CD4-positive, alpha-beta T cell treated with Interleukin-10 for 1 hour (primary cell): Measurements from ENCODE around the gene ABHD14A.

Experiments
- DNase-seq: peaks from one replicate; pipeline ENCODE4 v3.0.0-alpha.2; 2020

The ABHD14A gene

DNA sequence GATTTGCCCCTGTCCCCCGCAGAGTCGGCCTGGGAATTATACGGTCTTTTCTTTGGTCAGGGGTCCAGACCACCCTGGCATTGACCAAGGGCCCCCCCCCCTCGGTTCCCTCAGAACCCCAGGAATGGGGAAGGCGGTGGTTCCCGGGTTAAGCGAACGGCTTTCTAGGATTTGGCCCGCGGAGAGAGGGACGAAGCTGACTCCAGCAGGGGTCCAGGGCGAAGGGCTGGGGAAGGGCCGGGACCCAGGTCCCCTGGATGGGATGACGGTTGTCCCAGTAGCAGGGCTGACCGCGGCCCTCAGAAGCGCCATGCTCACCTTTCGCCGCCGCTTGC, 33.4 kb upstream of the ABHD14A start:
- no peak for DNase-seq

DNA sequence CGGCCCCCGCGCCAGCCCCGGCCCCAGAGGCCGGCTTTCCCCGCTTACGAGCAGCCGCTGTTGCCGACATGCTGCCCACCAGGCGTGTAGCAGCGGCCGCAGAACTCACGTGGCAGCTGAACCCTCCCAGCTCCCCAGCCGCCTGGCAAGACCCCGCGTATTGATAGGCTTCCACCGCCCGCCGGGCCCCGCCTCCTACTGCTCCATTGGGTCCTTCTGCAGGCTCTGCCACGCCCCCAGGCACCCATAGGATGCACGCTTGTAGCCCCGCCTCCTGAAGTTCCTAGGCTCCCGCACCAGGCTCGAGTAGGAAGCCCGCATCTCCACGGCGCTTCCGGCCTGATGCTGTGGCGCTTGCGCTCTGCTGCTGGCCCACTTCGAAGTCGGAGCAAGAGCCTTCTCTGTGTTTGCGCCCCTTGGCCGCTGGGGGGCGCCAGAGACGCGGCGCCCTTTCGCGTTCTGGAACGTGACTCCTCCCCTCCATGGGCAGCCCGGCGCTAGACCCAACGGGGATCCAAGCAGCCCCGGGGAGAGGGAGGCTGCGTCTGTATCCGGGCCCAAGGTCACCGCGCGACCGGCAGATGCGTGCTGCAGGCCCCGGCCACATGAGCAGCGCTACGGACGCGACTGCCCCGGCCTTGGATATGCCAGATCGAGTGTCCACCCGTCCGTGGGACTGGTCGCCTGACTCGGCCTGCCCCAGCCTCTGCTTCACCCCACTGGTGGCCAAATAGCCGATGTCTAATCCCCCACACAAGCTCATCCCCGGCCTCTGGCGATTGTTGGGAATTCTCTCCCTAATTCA, 32.9 kb upstream of the ABHD14A start, which contains the start of the genes PARP3 and RRP9:
Gene PARP3, plus strand, starts transcription at position 566 of the 805 bp plus-strand sequence. CDS start 993 bp downstream, outside the sequence.
Gene RRP9, minus strand, starts transcription at position 107 of the 805 bp plus-strand sequence. Its CDS starts 37 bp downstream, at position 70.
- DNase-seq: peak; percentile 100

DNA sequence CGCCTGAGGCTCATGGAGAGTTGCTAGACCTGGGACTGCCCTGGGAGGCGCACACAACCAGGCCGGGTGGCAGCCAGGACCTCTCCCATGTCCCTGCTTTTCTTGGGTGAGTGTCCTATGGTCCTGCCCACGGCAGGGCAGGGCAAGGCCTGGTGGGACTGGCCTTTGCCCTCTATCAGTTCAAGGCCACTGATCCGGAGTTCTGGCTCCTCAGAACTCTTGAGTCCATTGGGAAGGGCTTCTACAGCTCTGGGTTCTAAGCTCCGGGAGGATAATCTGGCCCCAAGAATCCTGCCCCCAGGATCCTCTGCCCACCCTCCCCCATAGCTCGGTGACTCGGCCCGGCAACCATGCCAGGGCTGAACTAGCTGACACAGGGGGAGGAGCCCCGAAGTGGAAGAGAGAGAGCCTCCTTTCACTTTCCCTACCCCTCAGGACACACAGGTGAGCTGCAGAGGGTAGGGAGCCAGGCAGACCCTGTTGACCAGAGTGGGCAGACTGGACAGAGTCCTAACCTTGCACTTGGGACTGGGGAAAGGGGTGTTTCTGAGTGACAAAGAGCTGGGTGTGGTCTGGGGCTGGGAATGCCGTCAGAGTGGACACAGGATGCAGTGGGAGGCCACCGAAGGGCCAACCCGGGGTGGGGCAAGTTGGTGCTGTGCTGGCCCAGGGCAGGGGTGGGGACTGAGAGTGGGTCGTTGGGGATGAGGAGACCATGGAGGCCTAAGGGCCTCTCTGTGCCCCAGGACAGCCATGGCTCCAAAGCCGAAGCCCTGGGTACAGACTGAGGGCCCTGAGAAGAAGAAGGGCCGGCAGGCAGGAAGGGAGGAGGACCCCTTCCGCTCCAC, 32.0 kb upstream of the ABHD14A start:
- peak; percentile 60 for DNase-seq

DNA sequence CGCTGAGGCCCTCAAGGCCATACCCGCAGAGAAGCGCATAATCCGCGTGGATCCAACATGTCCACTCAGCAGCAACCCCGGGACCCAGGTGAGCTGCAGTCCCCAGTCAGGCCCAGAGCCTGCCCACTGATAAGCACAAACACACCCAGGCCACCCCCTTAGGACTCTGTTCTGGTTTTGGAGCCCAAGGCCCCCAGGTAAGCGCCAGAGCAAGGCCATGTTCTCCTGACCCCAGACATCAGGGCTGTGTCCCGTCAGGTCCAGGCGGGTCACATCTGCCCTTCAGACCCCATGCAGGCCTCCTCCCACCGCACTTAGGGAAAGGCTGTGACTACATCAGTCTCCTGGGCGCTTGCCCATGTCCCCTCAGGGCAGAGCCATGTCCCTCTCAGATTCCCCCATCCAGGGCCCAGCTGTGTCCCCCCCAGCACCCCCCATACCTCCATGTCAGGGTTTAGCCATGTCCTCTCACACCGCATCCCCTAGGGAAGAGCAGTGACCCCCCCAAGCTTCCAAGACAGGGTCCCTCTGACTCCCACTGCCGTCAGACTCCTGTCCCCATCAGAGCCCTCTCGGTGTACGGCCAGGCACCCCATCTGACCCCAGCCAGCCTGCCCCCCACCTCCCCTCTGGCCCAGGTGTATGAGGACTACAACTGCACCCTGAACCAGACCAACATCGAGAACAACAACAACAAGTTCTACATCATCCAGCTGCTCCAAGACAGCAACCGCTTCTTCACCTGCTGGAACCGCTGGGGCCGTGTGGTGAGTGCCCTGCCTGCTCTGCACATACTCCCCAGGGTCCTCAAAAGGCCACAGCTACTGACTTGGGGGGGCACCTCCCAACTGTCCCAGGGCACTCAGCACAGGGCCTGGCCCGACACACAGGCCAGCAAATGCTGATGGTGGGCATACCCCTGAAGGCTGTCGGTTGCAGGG, 31.1 kb upstream of the ABHD14A start:
- DNase-seq: no peak

DNA sequence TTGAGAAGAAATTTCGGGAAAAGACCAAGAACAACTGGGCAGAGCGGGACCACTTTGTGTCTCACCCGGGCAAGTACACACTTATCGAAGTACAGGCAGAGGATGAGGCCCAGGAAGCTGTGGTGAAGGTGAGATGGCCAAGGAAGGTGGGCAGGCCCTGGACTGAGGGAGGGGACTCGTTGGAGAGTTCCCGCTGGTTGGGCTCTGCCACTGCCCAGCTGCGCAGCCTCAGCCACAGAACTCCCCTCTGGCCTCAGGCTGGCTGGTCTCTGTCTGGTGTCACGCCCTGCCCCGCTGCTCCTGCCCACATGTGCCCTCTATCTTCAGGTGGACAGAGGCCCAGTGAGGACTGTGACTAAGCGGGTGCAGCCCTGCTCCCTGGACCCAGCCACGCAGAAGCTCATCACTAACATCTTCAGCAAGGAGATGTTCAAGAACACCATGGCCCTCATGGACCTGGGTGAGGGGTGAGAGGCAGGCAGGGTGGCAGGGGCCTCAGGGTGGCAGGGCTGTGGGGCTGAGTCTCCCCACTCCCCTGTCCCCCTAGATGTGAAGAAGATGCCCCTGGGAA, 30.3 kb upstream of the ABHD14A start:
- DNase-seq: no peak

DNA sequence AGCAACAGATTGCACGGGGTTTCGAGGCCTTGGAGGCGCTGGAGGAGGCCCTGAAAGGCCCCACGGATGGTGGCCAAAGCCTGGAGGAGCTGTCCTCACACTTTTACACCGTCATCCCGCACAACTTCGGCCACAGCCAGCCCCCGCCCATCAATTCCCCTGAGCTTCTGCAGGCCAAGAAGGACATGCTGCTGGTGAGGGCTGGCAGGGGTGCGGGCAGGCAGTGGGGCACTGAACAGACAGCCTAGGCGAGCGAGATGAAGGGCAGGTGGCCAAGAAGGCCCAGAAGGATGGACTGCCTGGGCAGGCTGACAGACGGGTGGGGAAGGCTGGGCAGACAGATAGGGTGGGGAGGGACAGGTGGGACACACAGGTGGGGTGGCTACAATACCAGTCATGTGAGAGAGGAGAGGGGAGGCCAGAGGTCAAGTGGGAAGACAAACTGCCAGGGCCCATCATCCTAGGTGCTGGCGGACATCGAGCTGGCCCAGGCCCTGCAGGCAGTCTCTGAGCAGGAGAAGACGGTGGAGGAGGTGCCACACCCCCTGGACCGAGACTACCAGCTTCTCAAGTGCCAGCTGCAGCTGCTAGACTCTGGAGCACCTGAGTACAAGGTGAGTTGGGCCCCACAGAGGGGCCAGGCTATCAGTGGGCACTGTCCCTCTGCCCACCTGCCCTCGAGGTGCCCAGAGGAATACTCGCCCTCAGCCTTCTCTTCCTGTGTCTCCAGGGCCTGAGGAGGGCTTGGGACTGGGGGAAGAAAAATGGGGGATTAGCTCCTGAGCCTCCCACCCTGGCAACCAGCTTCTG, 29.6 kb upstream of the ABHD14A start:
- no peak for DNase-seq

DNA sequence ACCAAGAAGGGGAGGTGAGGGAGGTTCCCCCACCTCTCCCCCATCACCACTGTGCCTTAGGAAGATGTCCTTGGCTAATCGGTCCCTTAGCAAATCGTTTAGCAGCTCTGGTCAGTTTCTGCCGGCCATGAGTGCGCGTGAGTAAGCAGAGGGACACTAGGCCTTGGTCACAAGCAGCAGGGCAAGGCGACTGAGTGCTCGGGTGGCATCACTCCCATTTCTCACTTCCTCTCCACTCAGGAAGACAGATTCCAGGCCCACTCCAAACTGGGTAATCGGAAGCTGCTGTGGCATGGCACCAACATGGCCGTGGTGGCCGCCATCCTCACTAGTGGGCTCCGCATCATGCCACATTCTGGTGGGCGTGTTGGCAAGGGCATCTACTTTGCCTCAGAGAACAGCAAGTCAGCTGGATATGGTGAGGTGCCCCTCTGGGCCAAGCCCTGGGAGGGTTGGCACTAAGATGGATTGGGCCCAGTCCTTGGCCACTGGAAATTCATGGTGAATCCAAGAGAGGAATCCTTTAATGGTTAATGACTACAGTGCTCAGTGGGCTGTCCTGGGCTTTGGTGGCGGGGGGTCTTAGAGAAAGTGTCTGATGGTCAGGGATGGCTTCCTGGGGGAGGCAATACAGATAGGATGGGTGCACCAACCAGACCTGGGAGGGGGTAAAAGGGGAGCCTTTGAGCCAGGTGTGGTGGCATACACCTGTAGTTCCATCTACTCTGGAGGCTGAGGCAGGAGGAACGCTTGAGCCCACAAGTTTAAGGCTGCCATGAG, 28.7 kb upstream of the ABHD14A start:
- DNase-seq: no peak

DNA sequence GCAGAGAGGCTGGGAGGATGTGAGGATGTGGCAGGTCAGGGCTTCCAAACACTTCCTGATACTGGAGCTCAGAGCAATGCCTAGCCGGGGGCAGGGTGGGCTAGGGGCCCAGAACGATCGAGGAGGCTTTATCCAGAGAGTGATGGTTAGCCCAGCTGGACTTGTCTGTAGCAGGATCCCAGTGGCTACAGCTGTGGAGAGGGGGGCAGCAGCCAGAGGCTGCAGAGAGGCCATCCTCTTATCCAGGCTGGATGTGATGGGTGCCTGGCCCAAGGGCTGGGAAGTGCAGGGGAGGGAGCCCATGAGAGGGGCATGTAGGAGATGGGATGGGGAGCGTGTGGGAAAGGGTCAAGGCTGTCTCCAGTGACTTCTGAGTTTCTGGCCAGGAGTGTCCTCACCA, 28.1 kb upstream of the ABHD14A start:
- no peak for DNase-seq

DNA sequence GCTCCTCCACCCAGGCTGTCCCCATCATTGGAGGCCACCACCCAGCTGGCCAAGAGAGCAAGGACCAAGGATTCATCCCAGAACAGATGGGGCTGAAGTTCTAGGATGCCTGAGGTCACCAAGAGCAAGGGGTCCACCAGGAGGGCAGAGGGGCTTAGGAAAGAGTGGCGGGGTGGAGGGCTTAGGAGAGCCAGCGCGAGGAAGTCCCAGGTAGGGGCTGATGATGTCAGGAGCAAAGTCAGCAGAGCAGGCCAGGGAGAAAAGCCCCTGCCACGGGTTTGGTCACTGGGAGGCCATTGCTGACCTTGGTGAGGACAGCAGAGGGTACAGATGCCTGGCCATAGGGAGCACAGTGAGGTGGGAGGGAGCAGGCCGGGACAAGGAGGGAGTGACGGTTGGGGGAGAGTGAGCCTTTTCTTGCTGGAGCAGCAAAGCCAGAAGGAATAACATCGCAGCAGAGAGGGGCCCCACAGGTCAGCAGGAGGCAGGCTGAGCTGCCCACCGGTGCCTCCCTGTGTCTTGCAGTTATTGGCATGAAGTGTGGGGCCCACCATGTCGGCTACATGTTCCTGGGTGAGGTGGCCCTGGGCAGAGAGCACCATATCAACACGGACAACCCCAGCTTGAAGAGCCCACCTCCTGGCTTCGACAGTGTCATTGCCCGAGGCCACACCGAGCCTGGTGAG, 27.5 kb upstream of the ABHD14A start:
- DNase-seq: no peak

DNA sequence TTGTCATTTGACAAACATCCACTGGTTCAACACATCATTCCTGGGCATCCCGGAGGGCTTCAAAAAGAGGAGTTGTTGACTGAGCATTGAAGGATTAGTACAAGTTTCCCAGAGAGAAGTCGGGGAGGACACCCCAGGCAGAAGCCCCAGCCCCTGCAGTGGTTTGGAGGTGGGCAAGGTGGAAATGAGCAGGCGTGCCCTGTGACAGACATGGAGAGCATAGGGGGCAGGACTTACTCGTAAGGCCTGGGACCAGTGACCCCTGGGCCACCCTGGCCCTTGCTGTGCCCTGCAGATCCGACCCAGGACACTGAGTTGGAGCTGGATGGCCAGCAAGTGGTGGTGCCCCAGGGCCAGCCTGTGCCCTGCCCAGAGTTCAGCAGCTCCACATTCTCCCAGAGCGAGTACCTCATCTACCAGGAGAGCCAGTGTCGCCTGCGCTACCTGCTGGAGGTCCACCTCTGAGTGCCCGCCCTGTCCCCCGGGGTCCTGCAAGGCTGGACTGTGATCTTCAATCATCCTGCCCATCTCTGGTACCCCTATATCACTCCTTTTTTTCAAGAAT, 26.8 kb upstream of the ABHD14A start:
- no peak for DNase-seq

DNA sequence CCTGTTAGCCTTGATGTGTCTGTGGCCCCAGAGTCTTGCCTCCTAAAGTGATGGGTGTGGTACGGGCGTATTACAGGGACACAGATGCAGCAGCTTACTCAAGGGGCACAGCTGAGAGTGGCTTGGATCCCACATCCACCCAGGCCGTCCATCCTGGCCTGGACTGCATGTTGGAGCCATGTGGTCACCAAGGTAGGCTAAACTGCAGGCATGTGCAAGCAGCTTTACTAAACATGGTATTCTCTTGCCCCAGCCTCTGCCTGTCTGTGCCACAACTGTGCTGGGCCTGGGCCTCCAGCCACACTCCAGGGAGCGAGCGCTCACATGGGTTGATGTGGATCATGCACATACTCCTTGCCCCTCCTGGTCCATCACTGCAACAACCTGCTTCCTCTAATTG, 25.7 kb upstream of the ABHD14A start:
- DNase-seq: no peak

DNA sequence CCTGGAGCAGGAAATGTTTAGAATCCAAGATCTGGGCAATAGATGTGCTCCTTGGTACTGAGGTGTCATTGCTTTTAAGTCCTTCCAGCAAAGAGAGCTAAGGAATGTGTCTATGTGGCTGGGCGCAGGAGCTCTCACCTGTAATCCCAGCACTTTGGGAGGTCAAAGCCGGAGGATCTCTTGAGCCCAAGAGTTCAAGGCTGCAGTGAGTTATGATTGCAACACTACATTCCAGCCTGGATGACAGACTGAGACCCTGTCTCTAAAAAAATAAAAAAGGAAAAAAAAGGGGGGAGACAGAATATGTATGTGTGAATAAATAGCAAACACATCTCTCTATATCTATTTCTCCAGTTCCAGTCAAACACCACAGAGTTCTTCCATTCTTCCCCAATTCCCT, 24.0 kb upstream of the ABHD14A start:
- no peak for DNase-seq

DNA sequence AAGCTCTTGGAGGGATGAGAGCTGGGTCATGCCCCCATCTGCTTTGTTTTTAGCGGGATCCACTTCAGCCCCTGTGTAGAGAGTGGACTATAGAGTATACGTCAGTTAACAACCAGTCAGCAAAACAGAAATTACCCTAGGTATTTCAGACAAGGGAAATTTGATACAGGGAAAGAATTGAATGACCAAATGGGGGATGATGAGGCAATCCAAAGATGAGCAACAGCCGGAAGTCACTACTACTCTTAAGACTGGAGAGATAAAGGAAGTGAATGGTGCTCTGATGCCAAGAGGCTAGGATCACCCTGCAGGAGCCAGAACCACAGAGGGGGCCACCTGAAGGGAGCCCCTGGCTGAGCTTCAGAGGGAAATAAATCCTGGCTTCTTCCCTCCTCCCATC, 21.4 kb upstream of the ABHD14A start:
- DNase-seq: no peak

DNA sequence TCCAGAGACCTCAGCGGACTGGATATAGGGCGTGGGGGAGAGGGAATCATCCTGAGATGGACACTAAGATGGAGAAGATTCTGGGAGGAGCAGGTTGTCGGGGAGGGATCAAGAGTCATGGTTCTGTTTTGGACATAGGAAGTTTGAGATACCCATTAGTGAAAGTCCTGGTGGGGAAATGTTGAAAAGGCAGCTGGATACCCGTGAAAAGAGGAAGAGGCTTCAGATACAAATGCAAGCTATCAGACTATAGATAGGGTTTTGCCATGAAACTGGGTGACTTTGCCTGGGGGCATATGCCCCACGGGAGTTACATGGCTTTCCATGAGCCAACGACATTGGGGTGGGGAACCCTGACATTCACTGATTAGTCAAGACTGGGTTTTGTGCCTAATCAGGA, 20.8 kb upstream of the ABHD14A start:
- DNase-seq: no peak

DNA sequence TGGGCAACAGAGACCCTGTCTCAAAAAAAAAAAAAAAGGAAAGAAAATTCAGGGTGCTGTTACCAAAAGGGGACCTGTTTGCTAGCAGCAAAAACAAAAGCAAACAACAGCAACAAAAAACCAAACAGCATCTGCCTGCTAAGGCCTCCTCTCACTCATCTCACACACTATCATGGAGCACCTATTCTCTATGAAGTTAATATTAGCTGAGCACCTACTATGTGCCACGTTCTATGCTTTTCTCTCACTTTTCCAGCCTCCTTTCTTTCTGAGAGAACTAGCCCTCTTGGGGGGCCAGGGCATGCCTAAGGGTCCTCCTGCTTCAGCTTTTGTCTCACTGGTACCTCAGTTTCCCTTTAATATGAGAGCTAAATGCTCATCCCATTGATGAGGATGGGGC, 20.2 kb upstream of the ABHD14A start:
- no peak for DNase-seq

DNA sequence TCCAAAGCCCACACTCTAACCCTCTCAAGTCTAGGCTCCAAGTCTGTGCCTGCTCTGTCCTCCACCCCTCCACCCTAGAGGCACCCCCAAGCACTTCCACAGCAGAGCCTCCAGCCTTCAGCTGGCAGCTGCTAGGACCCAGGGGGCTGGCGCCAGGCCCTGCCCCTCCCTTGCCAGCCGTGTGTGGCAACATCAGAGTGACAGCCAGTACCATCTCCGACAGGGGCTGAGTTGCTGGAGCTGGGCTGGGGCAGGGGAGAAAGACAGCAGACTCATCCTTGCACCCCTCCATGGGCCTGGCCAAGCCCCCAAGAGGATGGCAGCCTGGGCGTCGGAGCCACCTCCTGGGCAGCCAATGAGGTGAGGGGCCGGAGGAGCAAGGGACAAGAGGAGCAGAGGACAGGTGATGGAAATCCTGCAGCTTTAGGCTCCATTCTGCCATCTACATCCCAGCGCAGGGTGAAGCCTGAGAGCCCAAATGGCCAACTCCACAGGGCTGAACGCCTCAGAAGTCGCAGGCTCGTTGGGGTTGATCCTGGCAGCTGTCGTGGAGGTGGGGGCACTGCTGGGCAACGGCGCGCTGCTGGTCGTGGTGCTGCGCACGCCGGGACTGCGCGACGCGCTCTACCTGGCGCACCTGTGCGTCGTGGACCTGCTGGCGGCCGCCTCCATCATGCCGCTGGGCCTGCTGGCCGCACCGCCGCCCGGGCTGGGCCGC, 19.5 kb upstream of the ABHD14A start, which contains the start of gene GPR62:
Gene GPR62, plus strand, starts transcription at position 207 of the 718 bp plus-strand sequence. Its CDS starts 272 bp downstream, at position 479.
- no peak for DNase-seq

DNA sequence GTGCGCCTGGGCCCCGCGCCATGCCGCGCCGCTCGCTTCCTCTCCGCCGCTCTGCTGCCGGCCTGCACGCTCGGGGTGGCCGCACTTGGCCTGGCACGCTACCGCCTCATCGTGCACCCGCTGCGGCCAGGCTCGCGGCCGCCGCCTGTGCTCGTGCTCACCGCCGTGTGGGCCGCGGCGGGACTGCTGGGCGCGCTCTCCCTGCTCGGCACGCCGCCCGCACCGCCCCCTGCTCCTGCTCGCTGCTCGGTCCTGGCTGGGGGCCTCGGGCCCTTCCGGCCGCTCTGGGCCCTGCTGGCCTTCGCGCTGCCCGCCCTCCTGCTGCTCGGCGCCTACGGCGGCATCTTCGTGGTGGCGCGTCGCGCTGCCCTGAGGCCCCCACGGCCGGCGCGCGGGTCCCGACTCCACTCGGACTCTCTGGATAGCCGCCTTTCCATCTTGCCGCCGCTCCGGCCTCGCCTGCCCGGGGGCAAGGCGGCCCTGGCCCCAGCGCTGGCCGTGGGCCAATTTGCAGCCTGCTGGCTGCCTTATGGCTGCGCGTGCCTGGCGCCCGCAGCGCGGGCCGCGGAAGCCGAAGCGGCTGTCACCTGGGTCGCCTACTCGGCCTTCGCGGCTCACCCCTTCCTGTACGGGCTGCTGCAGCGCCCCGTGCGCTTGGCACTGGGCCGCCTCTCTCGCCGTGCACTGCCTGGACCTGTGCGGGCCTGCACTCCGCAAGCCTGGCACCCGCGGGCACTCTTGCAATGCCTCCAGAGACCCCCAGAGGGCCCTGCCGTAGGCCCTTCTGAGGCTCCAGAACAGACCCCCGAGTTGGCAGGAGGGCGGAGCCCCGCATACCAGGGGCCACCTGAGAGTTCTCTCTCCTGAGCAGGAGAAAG, 18.7 kb upstream of the ABHD14A start:
- peak; percentile 41 for DNase-seq
